Osteocyte (in vitro differentiated cells): ENCODE measurements around the gene NEDD8. TPM values are rescaled to one million over a fixed set of nuclear protein-coding genes. Genes with fewer than 3 reads are reported as not detected.

Source experiments
- DNase-seq: peaks from one replicate; pipeline ENCODE4 v3.0.0; 2021; ENCODE audit warnings: mixed read lengths; ENCODE audit not compliant: unreplicated experiment; ENCODE audit errors: extremely low spot score
- H3K27ac Mint-ChIP-seq: one replicate; pipeline ENCODE4 v1.8.0; 2021; ENCODE audit warnings: mild to moderate bottlenecking, mixed read lengths; ENCODE audit not compliant: unreplicated experiment
- H3K27me3 Mint-ChIP-seq: one replicate; pipeline ENCODE4 v1.8.0; 2021; ENCODE audit warnings: mixed read lengths; ENCODE audit not compliant: unreplicated experiment
- H3K36me3 Mint-ChIP-seq: one replicate; pipeline ENCODE4 v1.8.0; 2021; ENCODE audit warnings: mixed read lengths; ENCODE audit not compliant: unreplicated experiment
- H3K4me1 Mint-ChIP-seq: one replicate; pipeline ENCODE4 v1.8.0; 2021; ENCODE audit warnings: mixed read lengths; ENCODE audit not compliant: unreplicated experiment
- H3K4me3 Mint-ChIP-seq: one replicate; pipeline ENCODE4 v1.8.0; 2021; ENCODE audit warnings: mild to moderate bottlenecking, moderate library complexity, mixed read lengths; ENCODE audit not compliant: unreplicated experiment
- H3K9me3 Mint-ChIP-seq: one replicate; pipeline ENCODE4 v1.8.0; 2021; ENCODE audit warnings: mixed read lengths; ENCODE audit not compliant: unreplicated experiment
- total RNA-seq: library from RNA; stranded (reverse); gene quantifications from 2 replicates; pipeline ENCODE4 v1.2.1, GENCODE V29; 2021
- TF ChIP-seq, protein P1 (sequence below): fragments of 200-600 bp; sonication (generic); IDR thresholded peaks from 2 replicates; pipeline ENCODE4 v1.5.0; 2021; ENCODE audit warnings: antibody characterized with exemption, mild to moderate bottlenecking, moderate library complexity

Gene NEDD8
- total RNA-seq, 1 donor from 2014 or later = 158 TPM

DNA sequence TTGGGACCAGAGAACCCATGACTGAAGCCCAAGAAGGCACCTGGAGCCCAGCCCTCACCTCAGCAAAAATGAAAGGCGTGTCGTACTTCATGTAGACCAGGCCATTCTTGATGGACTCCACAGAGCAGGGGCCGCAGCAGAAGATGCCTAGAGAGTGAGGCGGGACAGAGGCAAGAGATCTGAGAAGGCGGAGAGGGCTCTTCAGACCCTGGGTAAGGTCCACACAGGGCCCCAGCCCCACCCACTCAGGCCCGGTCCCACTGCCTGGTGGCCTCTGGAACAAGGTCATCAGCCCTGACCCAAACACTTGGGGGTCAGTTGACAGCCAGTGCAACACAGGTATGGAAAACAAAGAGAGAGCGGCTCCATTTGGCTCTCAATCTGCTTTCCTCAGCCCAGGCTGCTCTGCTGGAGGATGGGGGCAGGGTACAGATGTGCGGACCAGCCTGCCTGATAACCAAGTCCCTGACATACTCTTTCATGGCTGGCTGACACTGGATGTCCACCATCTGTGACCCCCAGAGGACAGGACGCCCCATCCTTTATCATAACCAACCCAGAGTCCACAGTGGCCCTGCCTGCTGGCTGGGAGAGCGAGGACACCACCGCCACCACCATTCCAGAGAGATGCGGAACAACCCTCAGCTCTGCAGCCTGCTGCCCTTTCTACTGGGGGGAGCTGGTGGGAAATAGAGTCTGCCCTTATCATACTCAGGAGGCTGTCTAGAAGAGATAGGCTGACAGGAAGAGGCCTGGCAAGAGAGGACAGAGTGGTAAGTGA is 24.0 kb upstream of the NEDD8 start:
- Mint-ChIP-seq H3K27me3 (no peaks in the 10 kb centered on the region), H3K4me1 (peaks cover 15% of the 10 kb centered on the region), H3K36me3 (no peaks in the 10 kb centered on the region), H3K27ac (no peak overlapping the region), H3K4me3 (no peak overlapping the region), H3K9me3 (no peaks in the 10 kb centered on the region)
- TF ChIP-seq, protein P1, sequence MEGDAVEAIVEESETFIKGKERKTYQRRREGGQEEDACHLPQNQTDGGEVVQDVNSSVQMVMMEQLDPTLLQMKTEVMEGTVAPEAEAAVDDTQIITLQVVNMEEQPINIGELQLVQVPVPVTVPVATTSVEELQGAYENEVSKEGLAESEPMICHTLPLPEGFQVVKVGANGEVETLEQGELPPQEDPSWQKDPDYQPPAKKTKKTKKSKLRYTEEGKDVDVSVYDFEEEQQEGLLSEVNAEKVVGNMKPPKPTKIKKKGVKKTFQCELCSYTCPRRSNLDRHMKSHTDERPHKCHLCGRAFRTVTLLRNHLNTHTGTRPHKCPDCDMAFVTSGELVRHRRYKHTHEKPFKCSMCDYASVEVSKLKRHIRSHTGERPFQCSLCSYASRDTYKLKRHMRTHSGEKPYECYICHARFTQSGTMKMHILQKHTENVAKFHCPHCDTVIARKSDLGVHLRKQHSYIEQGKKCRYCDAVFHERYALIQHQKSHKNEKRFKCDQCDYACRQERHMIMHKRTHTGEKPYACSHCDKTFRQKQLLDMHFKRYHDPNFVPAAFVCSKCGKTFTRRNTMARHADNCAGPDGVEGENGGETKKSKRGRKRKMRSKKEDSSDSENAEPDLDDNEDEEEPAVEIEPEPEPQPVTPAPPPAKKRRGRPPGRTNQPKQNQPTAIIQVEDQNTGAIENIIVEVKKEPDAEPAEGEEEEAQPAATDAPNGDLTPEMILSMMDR = no peak
- DNase-seq = no peak

DNA sequence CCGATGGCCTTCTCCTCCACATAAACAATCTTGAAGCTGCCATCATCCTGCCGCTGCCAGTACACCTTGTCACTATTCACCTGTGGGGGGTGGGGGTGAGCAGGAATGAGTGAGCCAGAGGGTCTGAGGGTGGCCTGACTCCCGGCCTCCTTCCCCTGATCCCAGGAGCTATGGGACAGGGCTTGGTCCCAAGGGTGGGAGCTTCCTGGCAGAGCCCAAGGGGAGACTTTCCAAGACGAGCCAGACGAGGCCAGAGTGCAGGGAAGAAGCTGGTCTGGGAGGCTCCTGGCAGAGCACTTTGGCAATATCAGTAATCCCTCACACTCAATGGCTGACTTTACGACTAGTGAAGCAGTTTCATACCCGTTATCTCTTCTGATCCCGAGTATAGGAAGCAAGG is 23.3 kb upstream of the NEDD8 start:
- Mint-ChIP-seq H3K27me3 (no peaks in the 10 kb centered on the region), H3K9me3 (no peaks in the 10 kb centered on the region), H3K27ac (no peak overlapping the region), H3K4me1 (peaks cover 15% of the 10 kb centered on the region), H3K4me3 (no peak overlapping the region), H3K36me3 (no peaks in the 10 kb centered on the region)
- TF ChIP-seq, protein P1 = no peak
- no peak for DNase-seq

DNA sequence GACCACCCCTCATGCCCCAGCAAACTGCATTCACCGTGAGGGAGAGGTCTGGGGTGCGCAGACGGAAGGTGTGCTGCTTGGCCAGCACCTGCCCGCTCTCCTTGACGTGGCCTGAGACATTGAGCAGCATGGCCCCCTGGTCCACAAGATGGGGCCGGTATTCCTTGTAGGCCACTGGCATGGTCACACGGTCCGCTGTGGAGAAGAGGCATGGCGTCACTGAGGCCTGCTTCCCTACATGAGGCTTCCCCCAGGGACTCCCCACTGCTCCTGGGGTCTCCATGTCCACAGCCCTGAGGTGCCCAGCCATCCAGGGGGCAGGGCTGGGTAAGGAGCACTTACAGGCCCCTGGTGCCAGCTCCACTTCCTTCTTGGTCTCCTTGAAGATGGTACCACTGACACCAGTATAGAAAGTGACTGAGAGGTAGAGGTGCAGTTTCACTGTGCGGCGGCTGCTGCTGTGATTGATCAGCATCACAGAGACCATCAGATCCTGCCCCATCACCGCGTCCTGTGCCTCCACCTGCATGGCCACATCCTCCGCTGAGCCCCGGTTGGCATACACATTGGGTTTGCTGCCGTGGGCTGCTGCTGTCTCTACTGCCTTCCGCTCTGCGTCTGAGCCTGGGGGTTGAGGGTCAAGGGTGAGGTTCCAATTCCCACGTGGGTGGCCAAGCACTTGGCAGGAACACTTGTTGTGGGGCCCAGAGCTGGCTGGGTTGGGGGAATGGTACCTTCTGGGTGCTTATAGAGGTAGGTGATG is 22.6 kb upstream of the NEDD8 start:
- H3K27me3 Mint-ChIP-seq = no peaks in the 10 kb centered on the region
- no peak overlapping the region for H3K4me3 Mint-ChIP-seq
- peaks cover 15% of the 10 kb centered on the region for H3K4me1 Mint-ChIP-seq
- no peaks in the 10 kb centered on the region for H3K36me3 Mint-ChIP-seq
- H3K9me3 Mint-ChIP-seq = no peaks in the 10 kb centered on the region
- DNase-seq = no peak
- TF ChIP-seq, protein P1 = no peak
- no peak overlapping the region for H3K27ac Mint-ChIP-seq

DNA sequence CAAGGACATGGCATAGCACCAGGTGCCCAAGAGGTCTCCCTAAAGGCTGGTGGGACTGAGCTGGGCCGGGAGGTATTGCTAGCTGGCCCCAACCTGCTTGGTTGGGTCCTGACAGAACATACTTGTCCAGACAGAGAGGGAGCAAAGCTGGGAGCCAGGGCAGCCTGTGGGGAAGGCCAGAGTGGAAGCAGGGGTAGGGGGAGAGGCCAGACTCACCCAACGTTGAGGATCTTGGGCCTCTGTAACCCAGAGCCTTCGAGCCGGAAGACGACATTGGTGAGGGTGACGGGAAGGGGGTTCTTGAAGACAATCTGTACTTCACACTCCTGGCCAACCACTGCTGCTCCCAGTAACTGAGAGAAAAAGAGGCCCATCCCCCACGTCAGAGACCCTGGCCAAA is 21.8 kb upstream of the NEDD8 start:
- H3K4me3 Mint-ChIP-seq = no peak overlapping the region

More for the DNA sequence above, 21.8 kb upstream of the NEDD8 start:
- DNase-seq = no peak
- Mint-ChIP-seq H3K27me3 (no peaks in the 10 kb centered on the region), H3K27ac (no peak overlapping the region), H3K4me1 (peaks cover 9% of the 10 kb centered on the region), H3K9me3 (no peaks in the 10 kb centered on the region), H3K36me3 (no peaks in the 10 kb centered on the region)
- TF ChIP-seq, protein P1 = no peak
